Medulla oblongata (tissue), 1 donor: ENCODE results near the gene HRK.

Source experiments
- DNase-seq: peaks from one replicate; pipeline ENCODE4 v3.0.0-alpha.2; 2015; ENCODE audit errors: extremely low spot score

The HRK gene

GRCh38 chr12:116867523-116867922 is 13.7 kb downstream of the HRK start:
- DNase-seq: no peak

DNA sequence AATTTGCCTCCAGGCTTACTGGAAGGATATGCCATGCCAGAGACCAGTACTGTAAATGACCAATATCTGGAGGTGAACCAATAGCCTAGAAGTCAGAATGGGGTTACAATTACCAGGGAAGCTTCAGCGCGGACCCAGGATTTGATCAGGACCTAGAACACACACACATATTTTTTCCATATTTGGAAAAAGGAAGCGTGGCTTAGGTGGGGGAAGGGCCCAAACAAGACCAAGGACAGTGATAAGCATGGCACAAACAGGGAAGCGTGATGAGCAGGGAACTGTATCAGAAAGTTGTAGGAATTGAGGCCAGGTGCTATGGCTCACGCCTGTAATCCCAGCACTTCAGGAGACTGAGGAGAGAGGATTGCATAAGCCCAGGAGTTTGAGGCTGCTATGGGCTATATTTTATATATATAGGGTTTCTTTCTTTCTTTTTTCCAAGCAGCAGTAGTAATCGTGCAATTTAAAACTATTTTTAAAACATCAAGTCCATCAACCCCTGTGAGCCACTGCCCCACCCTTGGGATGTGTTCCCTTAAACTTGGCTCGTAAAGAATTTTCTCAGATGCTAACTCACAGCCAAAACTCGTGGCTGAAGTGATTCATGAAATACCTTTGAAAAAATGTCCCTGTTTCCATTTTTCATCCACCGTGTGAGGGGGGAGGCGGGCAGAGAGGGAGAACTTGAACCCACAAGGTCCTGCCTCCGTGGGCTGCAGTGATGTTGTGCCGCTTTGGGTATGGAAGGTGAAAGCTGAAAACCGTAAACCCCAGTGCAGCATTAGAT is 16.7 kb downstream of the HRK start:
- no peak for DNase-seq

GRCh38 chr12:116863275-116863767 is 17.9 kb downstream of the HRK start:
- no peak for DNase-seq

- DNase-seq: no peak
Measured at GRCh38 chr12:116862167-116862566, 19.1 kb downstream of the HRK start.

GRCh38 chr12:116861320-116861719 is 19.9 kb downstream of the HRK start:
- DNase-seq: peak; percentile 61

DNA sequence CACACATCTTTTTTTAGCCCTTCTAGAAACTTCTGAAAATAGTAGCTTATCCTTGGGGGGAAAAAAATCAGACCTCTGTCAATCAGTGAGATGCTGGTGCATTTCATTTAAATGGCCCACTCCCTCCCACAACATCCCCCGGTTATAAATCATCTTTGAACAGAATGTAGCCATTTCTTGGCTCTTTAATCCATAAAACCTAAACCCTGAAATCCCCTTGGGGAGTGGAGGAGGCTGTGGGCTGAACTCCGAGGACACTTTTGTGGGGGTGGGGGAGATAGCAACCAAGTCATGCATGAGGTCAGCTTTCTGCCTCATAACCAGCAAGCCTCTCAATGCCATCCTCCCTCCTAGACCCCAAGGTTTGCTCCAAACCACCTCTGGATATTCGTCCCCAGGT is 21.0 kb downstream of the HRK start:
- no peak for DNase-seq

- no peak for DNase-seq
Measured at GRCh38 chr12:116859079-116859478, 22.2 kb downstream of the HRK start.

DNA sequence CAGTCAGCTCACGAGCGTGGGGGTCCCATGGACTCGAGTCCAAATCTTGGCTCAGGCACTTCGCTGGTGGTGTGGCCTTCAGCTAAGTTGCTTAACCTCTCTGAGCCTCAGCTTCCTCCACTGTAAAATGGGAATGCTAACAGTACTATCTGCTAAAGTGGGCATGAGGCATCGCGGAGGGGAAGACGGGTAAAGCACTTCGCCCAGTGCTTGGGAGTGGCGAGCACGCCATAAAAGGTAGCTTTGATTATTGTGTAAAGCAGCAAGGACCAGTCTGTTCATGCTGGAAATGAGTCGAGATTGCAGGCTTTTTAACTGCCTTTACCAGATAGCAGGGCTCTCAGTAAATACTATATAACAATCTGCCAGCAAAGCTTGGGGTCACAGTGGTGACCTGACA is 24.5 kb downstream of the HRK start:
- no peak for DNase-seq

DNA sequence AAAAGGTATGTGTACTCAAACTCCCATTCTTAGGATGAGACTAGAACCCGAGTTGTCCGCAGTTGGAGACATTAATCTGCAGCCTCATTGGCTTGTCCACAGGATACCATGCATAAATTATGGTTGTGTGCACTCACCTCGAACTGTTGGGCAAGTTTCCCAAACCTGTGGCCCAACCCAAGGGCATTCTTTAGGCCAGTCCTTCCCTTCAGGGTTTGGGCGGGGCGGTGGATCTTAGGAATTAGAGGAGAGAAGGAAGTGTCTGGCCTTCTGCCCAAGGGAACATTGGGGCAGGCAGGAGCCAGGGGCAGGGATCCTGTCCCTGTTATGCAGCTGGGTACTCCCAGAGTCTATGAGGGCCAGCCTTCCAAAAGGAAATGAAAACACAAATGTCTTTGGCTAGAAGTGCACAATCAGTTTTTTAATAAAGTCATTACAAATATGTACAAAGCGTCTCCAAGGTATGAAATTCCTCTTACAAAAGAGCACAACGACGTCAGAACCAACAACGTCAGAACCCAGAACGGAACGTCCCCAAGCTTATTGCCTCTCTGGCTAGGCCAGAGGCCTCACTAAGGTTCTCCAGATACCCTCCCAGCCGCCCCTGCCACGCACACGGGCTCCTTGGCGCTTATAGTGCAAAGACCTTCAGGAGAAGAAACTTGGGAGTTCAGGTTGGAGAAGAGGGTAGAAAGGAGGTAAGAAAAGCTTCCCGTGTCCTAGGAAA is 25.3 kb downstream of the HRK start:
- DNase-seq: no peak

- no peak for DNase-seq
Measured at GRCh38 chr12:116853507-116853906, 27.7 kb downstream of the HRK start.

DNA sequence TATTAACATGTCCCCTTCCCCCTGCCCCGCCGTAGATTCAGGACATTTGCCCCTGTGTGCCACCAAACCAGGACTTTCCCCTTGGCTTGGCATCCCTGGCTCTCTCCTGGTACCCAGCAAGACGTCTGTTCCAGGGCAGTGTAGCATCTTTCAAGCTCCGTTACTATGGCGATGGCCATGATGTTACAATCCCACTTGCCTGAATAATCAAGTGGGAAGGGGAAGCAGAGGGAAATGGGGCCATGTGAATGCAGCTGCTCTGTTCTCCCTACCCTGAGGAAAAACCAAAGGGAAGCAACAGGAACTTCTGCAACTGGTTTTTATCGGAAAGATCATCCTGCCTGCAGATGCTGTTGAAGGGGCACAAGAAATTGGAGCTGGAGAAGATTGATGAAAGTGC is 28.9 kb downstream of the HRK start:
- no peak for DNase-seq

- DNase-seq: no peak
Measured at GRCh38 chr12:116849216-116849615, 32.0 kb downstream of the HRK start.

DNA sequence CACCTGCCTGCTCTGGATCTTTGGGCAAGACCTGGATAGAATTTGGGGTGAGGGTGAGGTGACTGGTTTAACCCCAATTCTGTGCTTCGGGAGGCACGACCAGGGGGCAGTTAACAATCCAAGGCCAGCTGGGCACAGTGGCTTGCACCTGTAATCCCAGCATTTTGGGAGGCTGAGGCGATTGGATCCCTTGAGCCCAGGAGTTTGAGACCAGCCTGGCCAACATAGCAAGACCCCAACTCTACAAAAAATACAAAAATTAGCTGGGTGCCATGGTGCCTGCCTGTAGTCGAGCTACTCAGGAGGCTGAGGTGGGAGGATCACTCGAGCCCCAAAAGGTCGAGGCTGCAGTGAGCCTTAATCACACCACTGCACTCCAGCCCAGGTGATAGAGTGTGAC is 38.2 kb downstream of the HRK start:
- no peak for DNase-seq

DNA sequence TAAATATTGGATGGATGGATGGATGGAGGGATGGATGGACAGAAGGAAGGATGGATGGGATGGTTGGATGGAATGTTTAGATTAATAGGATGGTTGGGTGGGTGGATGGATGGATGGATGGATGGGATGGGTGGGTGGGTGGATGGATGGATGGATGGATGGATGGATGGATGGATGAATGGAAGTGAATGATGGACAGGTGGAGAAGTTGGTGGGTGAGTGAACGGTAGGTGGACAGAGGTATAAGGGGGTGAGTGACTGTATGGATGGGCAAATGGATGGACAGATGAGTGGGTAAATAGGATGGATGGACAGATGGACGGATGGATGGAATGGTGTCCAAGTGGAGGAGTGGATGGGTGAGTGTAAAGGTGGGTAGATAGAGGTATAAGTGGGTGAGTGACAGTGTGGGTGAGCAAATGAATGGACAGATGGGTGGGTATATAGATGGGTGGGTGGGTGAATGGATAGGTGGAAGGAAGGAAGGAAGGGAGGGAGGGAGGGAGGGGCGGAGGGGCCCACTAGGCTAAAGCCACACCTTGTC is 41.9 kb downstream of the HRK start:
- DNase-seq: no peak

GRCh38 chr12:116838365-116838764 is 42.9 kb downstream of the HRK start:
- no peak for DNase-seq

- no peak for DNase-seq
Measured at GRCh38 chr12:116837097-116837496, 44.1 kb downstream of the HRK start.

DNA sequence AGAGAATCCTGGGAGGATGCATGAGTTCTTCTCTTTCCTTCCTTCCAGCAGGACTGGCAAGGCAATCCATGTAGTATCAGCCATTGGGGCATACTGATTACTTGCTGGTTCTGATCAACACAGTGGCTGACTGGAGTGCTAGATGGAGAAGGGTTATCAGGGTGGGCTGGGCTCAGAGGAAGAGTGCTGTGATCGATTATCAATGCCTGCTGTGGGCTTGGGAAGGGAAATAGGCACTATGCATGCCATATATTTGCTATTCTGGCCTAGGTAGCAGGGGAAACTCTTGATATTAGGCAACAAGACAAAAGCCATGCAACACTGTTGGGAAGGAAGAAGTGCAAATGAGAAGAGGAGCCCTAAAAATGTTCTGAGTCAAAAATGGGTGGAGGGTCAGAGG is 45.8 kb downstream of the HRK start:
- DNase-seq: no peak

- no peak for DNase-seq
Measured at GRCh38 chr12:116833474-116833873, 47.8 kb downstream of the HRK start.

GRCh38 chr12:116832353-116832752 is 48.9 kb downstream of the HRK start:
- DNase-seq: no peak

GRCh38 chr12:116827432-116827831 is 53.8 kb downstream of the HRK start:
- DNase-seq: no peak

- no peak for DNase-seq
Measured at GRCh38 chr12:116821291-116821690, 60.0 kb downstream of the HRK start.

DNA sequence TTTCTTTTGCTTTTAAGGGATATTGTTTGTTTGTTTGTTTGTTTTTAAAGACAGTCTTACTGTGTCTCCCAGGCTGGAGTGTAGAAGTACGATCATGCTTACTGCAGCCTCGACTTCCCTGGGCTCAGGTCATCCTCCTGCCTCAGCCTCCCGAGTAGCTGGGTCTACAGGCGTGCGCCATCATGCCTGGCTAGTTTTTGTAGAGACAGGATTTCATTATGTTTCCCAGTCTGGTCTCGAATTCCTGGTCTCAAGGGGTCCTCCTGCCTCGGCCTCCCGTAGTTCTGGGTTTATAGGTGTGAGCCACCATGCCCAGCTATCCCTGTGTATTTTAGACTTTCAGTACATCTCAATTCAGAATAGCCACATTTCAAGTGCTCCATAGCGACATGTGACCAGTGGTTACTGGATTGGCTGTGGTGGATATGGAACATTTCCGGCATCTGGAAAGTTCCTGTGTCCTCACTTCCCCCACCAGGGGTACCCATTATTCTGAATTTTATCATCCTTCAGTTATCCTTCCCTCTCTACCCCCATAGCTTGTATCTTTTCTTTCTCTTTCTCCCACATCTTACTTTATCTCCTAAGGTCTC is 61.1 kb downstream of the HRK start:
- DNase-seq: no peak
